CD8-positive, alpha-beta memory T cell (primary cell): ENCODE results near the gene IL36B. TPM values are rescaled to one million over a fixed set of nuclear protein-coding genes. Genes with fewer than 3 reads are reported as not detected.
A peak's percentile ranks its signal among the peaks of the same experiment; 100 is the strongest.

ENCODE experiments used
- CTCF ChIA-PET: fragments of 350-600 bp; sonication (Branson Sonifier 250); formaldehyde crosslinking; loops from one replicate; lab custom pipeline; 2021; ENCODE audit warnings: antibody characterized with exemption; lab: Charles Lee
- POLR2A ChIA-PET: fragments of 350-600 bp; sonication (Branson Sonifier 250); formaldehyde crosslinking; loops from one replicate; lab custom pipeline; 2021; ENCODE audit warnings: antibody characterized with exemption; lab: Charles Lee
- DNase-seq, 5 donors: peaks; one replicate each; pipeline versions ENCODE4 v3.0.0 to v3.0.0-alpha.2; 2020 to 2022; ENCODE audit warnings: mixed read lengths in 1 of 5
- H3K27ac ChIP-seq: one replicate; pipeline ENCODE4 v1.7.0; 2013; ENCODE audit warnings: low read depth, mild to moderate bottlenecking, low read length, moderate library complexity
- H3K27me3 ChIP-seq: 2 replicates; pipeline ENCODE4 v1.7.0; 2013; ENCODE audit warnings: low read length, mild to moderate bottlenecking; ENCODE audit not compliant: insufficient read depth, poor library complexity, severe bottlenecking
- H3K36me3 ChIP-seq: 2 replicates; pipeline ENCODE4 v1.7.0; 2013; ENCODE audit warnings: mild to moderate bottlenecking, low read length, moderate library complexity; ENCODE audit not compliant: insufficient read depth
- H3K4me1 ChIP-seq: 2 replicates; pipeline ENCODE4 v1.7.0; 2013; ENCODE audit warnings: mild to moderate bottlenecking, low read length, moderate library complexity; ENCODE audit not compliant: insufficient read depth
- H3K4me3 ChIP-seq: 2 replicates; pipeline ENCODE4 v1.7.0; 2013; ENCODE audit warnings: mild to moderate bottlenecking, low read length
- H3K9me3 ChIP-seq: 2 replicates; pipeline ENCODE4 v1.7.0; 2013; ENCODE audit warnings: mild to moderate bottlenecking, low read length
- H3K27ac Mint-ChIP-seq, 8 donors: one replicate each; pipeline ENCODE4 v1.8.0; 2020 to 2021; ENCODE audit warnings: mixed read lengths in 8 of 8, mild to moderate bottlenecking in 6 of 8, inconsistent platforms in 3 of 8, moderate library complexity in 3 of 8
- H3K27me3 Mint-ChIP-seq, 2 donors: one replicate each; pipeline ENCODE4 v1.8.0; 2020 to 2021; ENCODE audit warnings: mixed read lengths in 2 of 2, mild to moderate bottlenecking in 1 of 2, moderate library complexity in 1 of 2
- H3K36me3 Mint-ChIP-seq, 3 donors: one replicate each; pipeline ENCODE4 v1.8.0; 2020 to 2021; ENCODE audit warnings: mixed read lengths in 3 of 3, inconsistent platforms in 1 of 3, mild to moderate bottlenecking in 1 of 3
- H3K4me1 Mint-ChIP-seq, 3 donors: one replicate each; pipeline ENCODE4 v1.8.0; 2020 to 2021; ENCODE audit warnings: mixed read lengths in 3 of 3, inconsistent platforms in 1 of 3, mild to moderate bottlenecking in 1 of 3
- H3K4me3 Mint-ChIP-seq, 7 donors: one replicate each; pipeline ENCODE4 v1.8.0; 2020 to 2021; ENCODE audit warnings: mixed read lengths in 7 of 7, mild to moderate bottlenecking in 6 of 7, moderate library complexity in 4 of 7, inconsistent platforms in 2 of 7
- H3K9me3 Mint-ChIP-seq, 5 donors: one replicate each; pipeline ENCODE4 v1.8.0; 2020 to 2022; ENCODE audit warnings: mixed read lengths in 5 of 5, mild to moderate bottlenecking in 3 of 5, moderate library complexity in 2 of 5, inconsistent platforms in 1 of 5
- polyA plus RNA-seq: library from polyadenylated mRNA; unstranded; fragments of 300-500 nt; fragmentation: Illumina TruSeq; gene quantifications from one replicate; pipeline ENCODE4 v1.2.3, GENCODE V29; 2021
- total RNA-seq, 2 experiments: library from RNA; stranded (reverse); gene quantifications; one replicate each; pipeline ENCODE4 v1.2.3, GENCODE V29; 2021

IL36B gene
- total and polyA plus RNA-seq, 3 experiments from 2014 or later, result not detected

GRCh38 chr2:113092864-113093612 is 40.4 kb upstream of the IL36B start:
- H3K27ac Mint-ChIP-seq, result peak overlapping the region in 1 of 8 donors; percentile 7
- Histone ChIP-seq H3K27ac (no peak overlapping the region), H3K9me3 (no peaks in the 10 kb centered on the region), H3K27me3 (no peaks in the 10 kb centered on the region), H3K36me3 (no peaks in the 10 kb centered on the region), H3K4me3 (no peak overlapping the region), H3K4me1 (peaks cover under 1% of the 10 kb centered on the region)
- no peak overlapping the region for H3K4me3 Mint-ChIP-seq
- peaks cover 6 to 7% (median 6%) of the 10 kb centered on the region in 3 donors for H3K4me1 Mint-ChIP-seq
- ChIA-PET CTCF (interaction anchor here (1.0 kb wide), 1 partner anchor 45 kb away, joined by 3 read pairs; no protein-coding TSS in a partner anchor), POLR2A (no interaction called here)
- DNase-seq, result no peak
- no peaks in the 10 kb centered on the region for H3K36me3 Mint-ChIP-seq
- H3K27me3 Mint-ChIP-seq, result peaks cover 7 to 14% of the 10 kb centered on the region in 2 donors
- H3K9me3 Mint-ChIP-seq, result peaks cover 0 to 16% (median 4%) of the 10 kb centered on the region in 5 donors

- H3K4me1 ChIP-seq, result no peaks in the 10 kb centered on the region
- H3K27me3 ChIP-seq, result no peaks in the 10 kb centered on the region
- no peaks in the 10 kb centered on the region for H3K4me1 Mint-ChIP-seq
- H3K27ac ChIP-seq, result no peak overlapping the region
- H3K36me3 ChIP-seq, result no peaks in the 10 kb centered on the region
- H3K4me3 ChIP-seq, result no peak overlapping the region
- no peak overlapping the region for H3K4me3 Mint-ChIP-seq
- H3K36me3 Mint-ChIP-seq, result no peaks in the 10 kb centered on the region
- DNase-seq, result no peak
- ChIA-PET CTCF (no interaction called here), POLR2A (no interaction called here)
- no peak overlapping the region for H3K27ac Mint-ChIP-seq
- H3K9me3 Mint-ChIP-seq, result peaks cover 0 to 6% (median 2%) of the 10 kb centered on the region in 5 donors
- no peaks in the 10 kb centered on the region for H3K9me3 ChIP-seq
- peaks cover 5 to 17% of the 10 kb centered on the region in 2 donors for H3K27me3 Mint-ChIP-seq
Measured at GRCh38 chr2:113091231-113091896, 38.7 kb upstream of the IL36B start.

GRCh38 chr2:113089916-113090315 is 37.2 kb upstream of the IL36B start:
- peaks cover 0 to 4% (median 0%) of the 10 kb centered on the region in 5 donors for H3K9me3 Mint-ChIP-seq
- H3K9me3 ChIP-seq, result no peaks in the 10 kb centered on the region
- no peak overlapping the region for H3K27ac Mint-ChIP-seq
- DNase-seq, result no peak
- POLR2A ChIA-PET, result no interaction called here
- peaks cover 3 to 18% of the 10 kb centered on the region in 2 donors for H3K27me3 Mint-ChIP-seq
- CTCF ChIA-PET, result interaction anchor here (1.1 kb wide), 1 partner anchor 48 kb away, joined by 3 read pairs; no protein-coding TSS in a partner anchor
- H3K27me3 ChIP-seq, result no peaks in the 10 kb centered on the region
- H3K36me3 ChIP-seq, result no peaks in the 10 kb centered on the region
- no peaks in the 10 kb centered on the region for H3K4me1 ChIP-seq
- no peak overlapping the region for H3K4me3 ChIP-seq
- H3K4me3 Mint-ChIP-seq, result no peak overlapping the region
- no peak overlapping the region for H3K27ac ChIP-seq
- H3K36me3 Mint-ChIP-seq, result peaks cover 0 to 3% (median 0%) of the 10 kb centered on the region in 3 donors
- H3K4me1 Mint-ChIP-seq, result no peaks in the 10 kb centered on the region

DNA sequence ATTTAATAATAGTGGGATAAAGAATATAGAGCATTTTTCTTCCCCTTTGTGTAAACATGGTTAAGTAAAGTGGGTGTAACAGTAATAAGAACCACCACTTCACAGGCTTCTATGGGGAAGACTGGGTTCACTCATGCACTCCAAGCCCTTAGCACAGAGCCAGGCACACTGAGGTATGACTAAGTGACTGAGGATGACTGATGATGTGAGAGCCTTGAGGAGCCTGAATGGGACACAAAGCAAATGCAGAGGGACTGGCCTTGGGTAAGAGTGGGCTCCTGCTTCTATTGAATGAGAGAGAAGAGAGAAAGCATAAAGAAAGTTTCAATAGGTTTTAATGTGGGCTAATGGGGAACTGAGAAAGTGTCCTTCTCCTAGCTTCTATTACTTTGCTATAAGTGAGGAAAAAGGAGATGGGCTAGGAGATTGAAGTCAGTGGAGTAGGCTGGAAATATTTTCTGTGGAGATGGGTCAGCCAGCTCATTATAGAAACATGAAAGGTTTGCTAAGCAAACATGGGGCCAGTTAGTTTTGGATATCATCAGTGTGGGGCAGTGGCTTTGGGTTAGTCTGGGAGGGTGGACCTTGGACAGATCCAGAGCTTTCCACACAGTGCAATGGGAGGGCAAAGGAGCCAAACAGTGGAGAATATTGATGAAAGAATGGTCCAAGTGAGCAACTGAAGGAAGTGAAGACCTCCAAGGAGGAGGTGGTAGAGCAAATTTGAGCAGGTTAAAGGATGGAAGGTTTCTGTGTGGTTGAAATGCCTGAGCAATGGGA is 35.7 kb upstream of the IL36B start:
- H3K36me3 ChIP-seq, result no peaks in the 10 kb centered on the region
- POLR2A ChIA-PET, result no interaction called here
- peaks cover 0 to 3% (median 0%) of the 10 kb centered on the region in 3 donors for H3K36me3 Mint-ChIP-seq
- H3K27ac Mint-ChIP-seq, result no peak overlapping the region
- no peaks in the 10 kb centered on the region for H3K9me3 ChIP-seq
- no peaks in the 10 kb centered on the region for H3K4me1 ChIP-seq
- H3K27me3 Mint-ChIP-seq, result peaks cover 2 to 17% of the 10 kb centered on the region in 2 donors
- CTCF ChIA-PET, result no interaction called here
- peaks cover 0 to 5% (median 0%) of the 10 kb centered on the region in 5 donors for H3K9me3 Mint-ChIP-seq
- H3K27me3 ChIP-seq, result no peaks in the 10 kb centered on the region
- no peak overlapping the region for H3K4me3 ChIP-seq
- no peaks in the 10 kb centered on the region for H3K4me1 Mint-ChIP-seq
- H3K4me3 Mint-ChIP-seq, result no peak overlapping the region
- H3K27ac ChIP-seq, result no peak overlapping the region
- DNase-seq, result no peak

- Histone ChIP-seq H3K4me1 (no peaks in the 10 kb centered on the region), H3K4me3 (no peak overlapping the region), H3K27ac (no peak overlapping the region), H3K9me3 (no peaks in the 10 kb centered on the region), H3K36me3 (no peaks in the 10 kb centered on the region), H3K27me3 (no peaks in the 10 kb centered on the region)
- H3K9me3 Mint-ChIP-seq, result peaks cover 0 to 5% (median 0%) of the 10 kb centered on the region in 5 donors
- H3K36me3 Mint-ChIP-seq, result peaks cover 0 to 3% (median 0%) of the 10 kb centered on the region in 3 donors
- peaks cover 4 to 26% of the 10 kb centered on the region in 2 donors for H3K27me3 Mint-ChIP-seq
- POLR2A ChIA-PET, result no interaction called here
- CTCF ChIA-PET, result no interaction called here
- H3K4me1 Mint-ChIP-seq, result no peaks in the 10 kb centered on the region
- no peak for DNase-seq
- H3K4me3 Mint-ChIP-seq, result no peak overlapping the region
- H3K27ac Mint-ChIP-seq, result no peak overlapping the region
Measured at GRCh38 chr2:113085542-113085941, 32.9 kb upstream of the IL36B start.

DNA sequence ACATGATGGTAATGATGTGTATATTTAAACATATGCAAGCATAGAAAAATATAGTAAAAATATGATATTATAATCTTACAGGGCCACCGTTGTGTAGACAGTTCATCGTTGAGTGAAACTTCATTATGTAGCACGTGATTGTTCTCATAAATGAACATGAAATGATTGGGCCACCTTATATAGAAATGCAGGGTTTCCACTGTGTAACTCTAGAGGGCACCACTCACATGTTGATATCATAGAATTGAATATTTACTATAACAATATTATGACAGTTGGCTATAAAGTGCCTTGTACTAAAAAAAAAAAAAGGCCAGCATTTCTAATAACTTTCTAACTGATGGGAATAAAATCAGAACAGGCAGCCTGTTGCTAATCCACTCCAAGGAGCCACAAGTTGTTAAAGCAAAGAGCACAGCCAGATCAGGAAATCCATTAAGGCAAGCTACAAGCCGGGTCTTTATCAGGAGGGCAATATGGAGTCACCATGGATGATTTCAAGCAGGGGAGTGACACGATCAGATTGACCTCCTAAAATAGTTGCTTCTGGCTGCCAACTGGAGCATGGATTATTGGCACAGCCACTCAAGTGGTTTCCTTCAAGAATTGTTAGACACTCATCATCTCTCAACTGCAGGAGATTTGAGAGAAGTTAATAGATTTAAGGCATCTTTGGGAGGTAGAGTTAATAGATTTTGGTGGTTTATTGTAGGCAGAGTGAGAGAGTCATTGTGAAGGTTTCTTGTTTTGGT is 31.8 kb upstream of the IL36B start:
- ChIA-PET POLR2A (interaction anchor here (0.6 to 0.7 kb wide), 2 partner anchors 21 to 51 kb away, joined by 3 to 4 read pairs; no protein-coding TSS in a partner anchor), CTCF (no interaction called here)
- Mint-ChIP-seq H3K27me3 (peaks cover 4 to 34% of the 10 kb centered on the region in 2 donors), H3K27ac (no peak overlapping the region), H3K9me3 (peaks cover 0 to 5% (median 0%) of the 10 kb centered on the region in 5 donors), H3K36me3 (peaks cover 0 to 3% (median 0%) of the 10 kb centered on the region in 3 donors), H3K4me3 (no peak overlapping the region), H3K4me1 (no peaks in the 10 kb centered on the region)
- H3K4me1 ChIP-seq, result no peaks in the 10 kb centered on the region
- no peaks in the 10 kb centered on the region for H3K36me3 ChIP-seq
- no peaks in the 10 kb centered on the region for H3K27me3 ChIP-seq
- H3K4me3 ChIP-seq, result no peak overlapping the region
- no peak for DNase-seq
- H3K9me3 ChIP-seq, result no peaks in the 10 kb centered on the region
- no peak overlapping the region for H3K27ac ChIP-seq

DNA sequence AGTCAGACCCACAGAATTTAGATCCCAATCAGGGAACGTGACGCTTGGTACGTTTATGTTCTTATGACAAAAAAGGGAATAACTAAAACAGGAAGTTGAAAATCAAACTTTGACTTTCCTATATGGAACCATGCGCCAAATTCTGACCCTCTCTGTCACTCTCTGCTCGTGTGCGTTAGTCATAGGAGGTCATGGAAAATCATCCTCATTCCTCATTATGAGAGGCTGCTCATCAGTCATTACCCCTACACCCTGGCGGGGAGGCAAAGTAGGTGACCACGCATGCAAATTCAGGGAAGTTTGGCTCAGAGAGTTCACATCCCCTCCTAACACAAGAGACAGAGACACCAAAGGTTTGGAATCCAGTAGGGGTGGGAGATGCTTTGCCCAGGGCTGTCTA is 30.6 kb upstream of the IL36B start:
- Mint-ChIP-seq H3K36me3 (peaks cover 0 to 3% (median 0%) of the 10 kb centered on the region in 3 donors), H3K27me3 (peaks cover 4 to 41% of the 10 kb centered on the region in 2 donors), H3K4me3 (no peak overlapping the region), H3K4me1 (no peaks in the 10 kb centered on the region), H3K9me3 (peaks cover 0 to 5% (median 0%) of the 10 kb centered on the region in 5 donors), H3K27ac (no peak overlapping the region)
- no peak overlapping the region for H3K27ac ChIP-seq
- no peaks in the 10 kb centered on the region for H3K4me1 ChIP-seq
- no peaks in the 10 kb centered on the region for H3K36me3 ChIP-seq
- no peak for DNase-seq
- ChIA-PET CTCF (interaction anchor here (1.1 kb wide), 1 partner anchor 116 kb away, joined by 3 read pairs; no protein-coding TSS in a partner anchor), POLR2A (no interaction called here)
- H3K4me3 ChIP-seq, result no peak overlapping the region
- no peaks in the 10 kb centered on the region for H3K9me3 ChIP-seq
- no peaks in the 10 kb centered on the region for H3K27me3 ChIP-seq
